NCI-H2227 (cell line): Measurements from ENCODE around the gene SERPINH1.

Experiments
- DNase-seq: peaks from one replicate; lab custom pipeline; 2025; ENCODE audit not compliant: unreplicated experiment; lab: John Stamatoyannopoulos, UW

SERPINH1 gene

DNA sequence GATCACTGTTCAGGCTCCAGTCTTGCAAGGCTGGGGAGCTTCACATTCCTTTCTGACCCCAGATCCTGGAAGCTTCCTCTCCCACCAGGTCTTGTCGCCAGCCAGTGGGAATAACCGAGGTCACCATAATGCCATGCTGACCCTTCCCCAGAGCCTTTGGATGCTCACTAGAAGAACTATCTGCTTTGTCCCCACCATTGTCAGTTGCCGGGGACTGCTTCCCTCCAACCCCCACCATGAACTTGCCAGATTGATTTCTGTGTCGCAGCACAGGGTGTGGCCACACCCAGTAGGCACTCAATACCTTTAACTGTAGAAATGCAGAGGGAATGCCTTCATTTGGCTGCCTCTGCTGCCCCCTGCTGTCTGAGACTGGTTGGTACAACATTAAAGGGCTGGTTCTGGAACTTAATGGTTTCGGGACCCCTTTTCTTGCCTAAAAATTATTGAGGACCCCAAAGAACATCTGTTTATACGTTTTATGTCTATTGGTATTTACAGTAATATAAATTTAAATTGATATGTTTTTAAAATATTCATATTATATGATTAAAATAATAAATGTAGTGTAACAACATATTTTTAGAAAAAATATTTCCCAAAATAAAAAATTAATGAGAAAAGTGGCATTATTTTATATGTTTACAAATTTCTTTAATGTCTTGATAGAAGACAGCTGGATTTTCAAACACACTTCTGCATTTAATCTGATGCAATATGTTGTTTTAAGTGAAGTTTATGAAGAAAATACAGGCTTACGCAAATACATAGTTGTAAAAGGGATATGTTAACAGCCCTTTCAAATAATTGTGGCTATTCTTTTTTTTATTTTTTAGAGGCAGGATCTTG, 29.6 kb upstream of the SERPINH1 start:
- peak; percentile 83 for DNase-seq

DNA sequence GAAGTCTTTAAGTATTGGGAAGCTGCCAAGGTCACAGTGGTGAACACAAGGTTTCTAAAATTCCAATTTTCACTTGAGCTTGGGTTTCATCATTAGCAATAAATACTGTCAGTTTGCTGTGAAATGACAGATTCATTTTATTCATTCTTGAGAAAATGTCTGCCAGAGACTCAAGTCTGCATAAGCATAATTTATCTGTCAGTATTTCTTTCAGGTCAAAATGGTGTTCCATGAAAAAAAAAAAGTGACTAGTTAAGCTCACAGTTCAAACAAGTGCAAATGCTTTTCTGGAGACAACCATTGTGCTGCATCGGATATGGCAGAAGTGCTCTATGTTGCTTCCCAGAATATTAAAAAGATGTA, 28.2 kb upstream of the SERPINH1 start:
- no peak for DNase-seq

GRCh38 chr11:75534259-75535069, 27.6 kb upstream of the SERPINH1 start:
- peak; percentile 26 for DNase-seq

GRCh38 chr11:75535071-75535470, 27.0 kb upstream of the SERPINH1 start:
- DNase-seq, result no peak

- no peak for DNase-seq
Observed at GRCh38 chr11:75536786-75537641, 25.0 kb upstream of the SERPINH1 start.

DNA sequence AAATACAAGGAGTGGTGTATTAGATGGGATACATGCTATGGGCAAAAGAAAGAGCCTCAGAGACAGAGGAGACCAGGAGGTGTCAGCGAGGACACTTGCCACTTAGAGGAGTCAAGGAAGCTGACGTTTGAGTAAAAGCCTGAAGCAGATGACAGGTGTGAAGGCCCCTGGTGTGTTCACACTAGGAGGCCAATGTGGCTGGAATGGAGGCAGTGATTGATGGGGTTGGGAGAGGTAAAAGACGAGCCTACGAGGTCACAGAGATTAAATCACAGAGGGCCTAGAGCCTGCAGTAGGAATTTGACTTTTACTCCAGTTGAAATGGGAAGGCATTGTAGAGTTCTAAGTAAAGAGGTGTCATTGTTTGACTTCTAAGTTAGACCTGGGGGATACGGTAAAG, 24.3 kb upstream of the SERPINH1 start:
- no peak for DNase-seq

DNA sequence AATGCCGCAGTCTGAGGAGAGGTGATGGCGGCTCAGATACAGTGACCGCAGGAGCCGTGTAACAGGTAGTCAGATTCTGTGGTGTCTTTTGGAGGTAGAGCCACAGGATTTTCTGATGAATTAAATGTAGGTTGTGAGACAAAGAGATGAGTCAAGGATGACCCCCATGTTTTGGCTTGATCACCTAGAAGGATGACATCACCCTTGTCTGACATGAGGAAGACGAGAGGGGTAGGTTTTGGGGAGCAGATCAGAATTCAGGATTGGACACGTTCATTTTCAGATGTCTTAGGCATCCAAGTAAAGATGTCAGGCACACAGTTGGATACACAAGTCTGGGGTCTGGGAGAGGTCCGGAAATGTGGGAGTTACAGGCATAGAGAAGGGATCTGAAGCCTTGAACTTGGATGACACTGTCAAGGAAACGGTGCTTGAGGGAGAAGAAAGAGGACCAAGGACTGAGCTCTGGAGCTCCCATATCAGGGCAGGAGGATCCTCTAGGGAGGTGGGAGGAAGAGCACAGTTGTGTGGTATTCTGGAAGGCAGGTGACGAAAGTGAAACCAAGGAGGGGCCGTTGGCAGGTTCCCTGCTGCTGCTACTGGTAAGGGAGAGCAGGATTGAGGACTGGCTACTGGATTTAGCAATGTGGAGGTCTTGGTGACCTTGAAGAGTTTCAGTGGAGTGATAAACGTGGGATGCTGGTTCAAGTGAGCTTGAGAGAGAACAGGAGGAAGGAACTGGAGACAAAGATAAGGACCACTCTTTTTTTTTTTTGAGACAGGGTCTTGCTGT, 23.7 kb upstream of the SERPINH1 start:
- DNase-seq, result no peak

GRCh38 chr11:75539459-75540334, 22.4 kb upstream of the SERPINH1 start:
- DNase-seq, result no peak

GRCh38 chr11:75541193-75542087, 20.6 kb upstream of the SERPINH1 start:
- no peak for DNase-seq

DNA sequence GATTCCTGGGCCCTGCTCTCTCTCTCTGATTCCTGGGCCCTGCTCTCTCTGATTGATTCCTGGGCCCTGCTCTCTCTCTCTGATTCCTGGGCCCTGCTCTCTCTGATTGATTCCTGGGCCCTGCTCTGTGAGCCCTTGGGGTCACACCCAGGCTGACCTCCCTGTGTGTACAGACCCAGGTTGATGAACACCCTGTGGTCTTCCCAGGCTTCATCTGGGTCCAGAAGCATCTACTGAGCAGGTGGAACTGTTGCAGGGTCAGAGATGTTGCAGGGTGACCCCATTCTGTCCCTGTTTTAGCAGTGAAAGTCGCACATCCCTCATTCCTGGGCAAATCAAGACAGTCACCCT, 20.0 kb upstream of the SERPINH1 start:
- DNase-seq, result no peak

GRCh38 chr11:75543806-75544205, 18.2 kb upstream of the SERPINH1 start:
- no peak for DNase-seq

- DNase-seq, result no peak
Observed at GRCh38 chr11:75547177-75547576, 14.9 kb upstream of the SERPINH1 start.

GRCh38 chr11:75547617-75548058, 14.4 kb upstream of the SERPINH1 start:
- DNase-seq, result peak; percentile 86

- no peak for DNase-seq
Observed at GRCh38 chr11:75548595-75549272, 13.3 kb upstream of the SERPINH1 start.

- DNase-seq, result no peak
Observed at GRCh38 chr11:75549370-75549958, 12.6 kb upstream of the SERPINH1 start.

GRCh38 chr11:75553182-75553581, 8.9 kb upstream of the SERPINH1 start:
- DNase-seq, result no peak

- no peak for DNase-seq
Observed at GRCh38 chr11:75553889-75554257, 8.2 kb upstream of the SERPINH1 start.
